ENCODE measurements around the gene SDK2. TPM values are rescaled to one million over a fixed set of nuclear protein-coding genes. Genes with fewer than 3 reads are reported as not detected.

Gene SDK2
- total RNA-seq, 1 experiment from 2014 or later, result 0.67 TPM

GRCh38 chr17:73498176-73498575 lies 146.1 kb downstream of the SDK2 start:
- TF ChIP-seq CTCF (conservative IDR thresholded peaks at IDR 0.05; ENCODE audit: low read depth, low read length), result no peak
- TF ChIP-seq EZH2 (IDR thresholded peaks at IDR 0.05; ENCODE audit: borderline replicate concordance, low read depth, low read length, poor library complexity, severe bottlenecking), result no peak
- DNase-seq (ENCODE audit: low spot score), result no peak
- Histone ChIP-seq H3K9me3 (ENCODE audit: low read depth, low read length, poor library complexity, severe bottlenecking) (no peaks in the 10 kb centered on the region), H3K4me3 (ENCODE audit: low read depth, low read length, poor library complexity, severe bottlenecking) (no peak overlapping the region), H3K4me1 (ENCODE audit: insufficient read depth, low read length, poor library complexity, severe bottlenecking) (peaks cover 3% of the 10 kb centered on the region), H3K36me3 (ENCODE audit: insufficient read depth, low read length, poor library complexity, severe bottlenecking) (no peaks in the 10 kb centered on the region), H3K27me3 (replicated peaks; ENCODE audit: insufficient read depth, low read depth, low read length, poor library complexity) (no peaks in the 10 kb centered on the region), H3K27ac (ENCODE audit: low read depth, low read length, poor library complexity, severe bottlenecking) (no peak overlapping the region)
- ChIA-PET POLR2A (ENCODE audit: low non-redundant PET) (no interaction called here), CTCF (no interaction called here)
- BruUV-seq (replicated peaks), result no TSS peak
- intact Hi-C loops (cut with micrococcal nuclease; ENCODE audit: unreplicated experiment), result no loop called here

GRCh38 chr17:73497721-73498120 lies 146.5 kb downstream of the SDK2 start:
- CTCF ChIA-PET, result no interaction called here
- no TSS peak for BruUV-seq (replicated peaks)
- intact Hi-C loops (cut with micrococcal nuclease; ENCODE audit: unreplicated experiment), result no loop called here
- DNase-seq (ENCODE audit: low spot score), result no peak
- no peak overlapping the region for H3K27ac ChIP-seq (ENCODE audit: low read depth, low read length, poor library complexity, severe bottlenecking)
- no peaks in the 10 kb centered on the region for H3K36me3 ChIP-seq (ENCODE audit: insufficient read depth, low read length, poor library complexity, severe bottlenecking)
- no peak overlapping the region for H3K4me3 ChIP-seq (ENCODE audit: low read depth, low read length, poor library complexity, severe bottlenecking)
- TF ChIP-seq CTCF (conservative IDR thresholded peaks at IDR 0.05; ENCODE audit: low read depth, low read length), result no peak
- no peak for TF ChIP-seq EZH2 (IDR thresholded peaks at IDR 0.05; ENCODE audit: borderline replicate concordance, low read depth, low read length, poor library complexity, severe bottlenecking)
- H3K27me3 ChIP-seq (replicated peaks; ENCODE audit: insufficient read depth, low read depth, low read length, poor library complexity), result no peaks in the 10 kb centered on the region
- POLR2A ChIA-PET (ENCODE audit: low non-redundant PET), result no interaction called here
- H3K9me3 ChIP-seq (ENCODE audit: low read depth, low read length, poor library complexity, severe bottlenecking), result no peaks in the 10 kb centered on the region
- peaks cover 7% of the 10 kb centered on the region for H3K4me1 ChIP-seq (ENCODE audit: insufficient read depth, low read length, poor library complexity, severe bottlenecking)

- no peak for DNase-seq (ENCODE audit: low spot score)
- intact Hi-C loops (cut with micrococcal nuclease; ENCODE audit: unreplicated experiment), result no loop called here
- CTCF ChIA-PET, result no interaction called here
- H3K9me3 ChIP-seq (ENCODE audit: low read depth, low read length, poor library complexity, severe bottlenecking), result no peaks in the 10 kb centered on the region
- H3K27me3 ChIP-seq (replicated peaks; ENCODE audit: insufficient read depth, low read depth, low read length, poor library complexity), result no peaks in the 10 kb centered on the region
- H3K36me3 ChIP-seq (ENCODE audit: insufficient read depth, low read length, poor library complexity, severe bottlenecking), result no peaks in the 10 kb centered on the region
- TF ChIP-seq CTCF (conservative IDR thresholded peaks at IDR 0.05; ENCODE audit: low read depth, low read length) (no peak), EZH2 (IDR thresholded peaks at IDR 0.05; ENCODE audit: borderline replicate concordance, low read depth, low read length, poor library complexity, severe bottlenecking) (no peak)
- H3K4me1 ChIP-seq (ENCODE audit: insufficient read depth, low read length, poor library complexity, severe bottlenecking), result peaks cover 15% of the 10 kb centered on the region
- no peak overlapping the region for H3K4me3 ChIP-seq (ENCODE audit: low read depth, low read length, poor library complexity, severe bottlenecking)
- POLR2A ChIA-PET (ENCODE audit: low non-redundant PET), result no interaction called here
- H3K27ac ChIP-seq (ENCODE audit: low read depth, low read length, poor library complexity, severe bottlenecking), result no peak overlapping the region
- BruUV-seq (replicated peaks), result no TSS peak
These were observed 148.0 kb downstream of the SDK2 start for GRCh38 chr17:73496232-73496631.
